Upper lobe of left lung (tissue), 4 donors: ENCODE data around the gene KIAA1217.

Experiments used
- CTCF ChIP-seq, 6 experiments: fragments of 450-650 bp in 4 of 6; fragments of 200-600 bp in 2 of 6; sonication (generic) in 2 of 6; IDR thresholded peaks; one replicate each; pipeline ENCODE4 v1.5.1; 2016 to 2019; ENCODE audit warnings: antibody characterized with exemption in 6 of 6
- EP300 ChIP-seq, 4 donors: sonication (generic); formaldehyde crosslinking; IDR thresholded peaks; one replicate each; pipeline ENCODE4 v1.5.1; 2017; ENCODE audit warnings: antibody characterized with exemption in 4 of 4, control low read depth in 2 of 4
- POLR2A ChIP-seq, 4 donors: fragments of 450-650 bp; IDR thresholded peaks; one replicate each; pipeline ENCODE4 v1.5.1; 2016 to 2017; ENCODE audit warnings: antibody characterized with exemption in 4 of 4, mild to moderate bottlenecking in 2 of 4
- POLR2AphosphoS5 ChIP-seq, 2 donors: sonication (generic); formaldehyde crosslinking; IDR thresholded peaks; one replicate each; pipeline ENCODE4 v1.5.1; 2017; ENCODE audit warnings: antibody characterized with exemption in 2 of 2

- TF ChIP-seq CTCF (IDR thresholded peaks at IDR 0.05): no peak
- TF ChIP-seq POLR2A (IDR thresholded peaks at IDR 0.05): no peak
- TF ChIP-seq EP300 (IDR thresholded peaks at IDR 0.05): no peak
- TF ChIP-seq POLR2AphosphoS5 (IDR thresholded peaks at IDR 0.05): no peak
Observed at GRCh38 chr10:24440817-24441797, 232.2 kb downstream of the KIAA1217 start.
